Calu3 (cell line): ENCODE data around the gene GJC1. TPM values are rescaled to one million over a fixed set of nuclear protein-coding genes. Genes with fewer than 3 reads are reported as not detected.

ENCODE experiments used
- BruUV-seq: library from RNA; stranded (reverse); fragments of 400-500 nt; replicated peaks from 2 replicates; lab custom pipeline; 2021; lab: Mats Ljungman, UMichigan
- CTCF ChIA-PET: fragments of 300-600 bp; sonication (Branson Sonifier 250); formaldehyde crosslinking; loops from one replicate; lab custom pipeline; 2022; ENCODE audit warnings: antibody characterized with exemption; lab: Charles Lee
- DNase-seq: peaks from one replicate; pipeline ENCODE4 v3.0.0; 2022
- H3K27ac Mint-ChIP-seq: one replicate; pipeline ENCODE4 v1.8.0; 2022; ENCODE audit warnings: mixed read lengths; ENCODE audit not compliant: unreplicated experiment
- H3K27me3 Mint-ChIP-seq: one replicate; pipeline ENCODE4 v1.8.0; 2022; ENCODE audit warnings: mixed read lengths; ENCODE audit not compliant: unreplicated experiment
- H3K36me3 Mint-ChIP-seq: one replicate; pipeline ENCODE4 v1.8.0; 2022; ENCODE audit warnings: mild to moderate bottlenecking, moderate library complexity, mixed read lengths; ENCODE audit not compliant: insufficient read depth, unreplicated experiment
- H3K4me1 Mint-ChIP-seq: one replicate; pipeline ENCODE4 v1.8.0; 2022; ENCODE audit warnings: mild to moderate bottlenecking, low read depth, mixed read lengths; ENCODE audit not compliant: unreplicated experiment
- H3K4me3 Mint-ChIP-seq: one replicate; pipeline ENCODE4 v1.8.0; 2022; ENCODE audit warnings: mild to moderate bottlenecking, low read depth, moderate library complexity, mixed read lengths; ENCODE audit not compliant: unreplicated experiment
- H3K9me3 Mint-ChIP-seq: one replicate; pipeline ENCODE4 v1.8.0; 2022; ENCODE audit warnings: low read depth, mixed read lengths; ENCODE audit not compliant: unreplicated experiment
- CTCF ChIP-seq: fragments of 200-600 bp; IDR thresholded peaks from one replicate; pipeline ENCODE4 v1.8.0; 2022; ENCODE audit warnings: antibody characterized with exemption; ENCODE audit not compliant: unreplicated experiment
- intact Hi-C: fragments of 100-400 bp; cut with micrococcal nuclease; formaldehyde crosslinking; loops from one replicate; pipeline ENCODE4 v1.10.0; 2022; ENCODE audit not compliant: unreplicated experiment
- total RNA-seq: library from RNA; stranded (reverse); gene quantifications from 2 replicates; pipeline ENCODE4 v1.2.3, GENCODE V29; 2022

The GJC1 gene
- total RNA-seq, 1 experiment from 2014 or later = 114 TPM

GRCh38 chr17:44768505-44769142 lies 61.5 kb downstream of the GJC1 start:
- BruUV-seq = no TSS peak
- H3K4me3 Mint-ChIP-seq = no peak overlapping the region
- no peak for DNase-seq
- TF ChIP-seq CTCF = no peak
- peaks cover 66% of the 10 kb centered on the region for H3K27me3 Mint-ChIP-seq
- intact Hi-C loops = no loop called here
- peaks cover under 1% of the 10 kb centered on the region for H3K36me3 Mint-ChIP-seq
- H3K27ac Mint-ChIP-seq = no peak overlapping the region
- CTCF ChIA-PET = no interaction called here
- H3K9me3 Mint-ChIP-seq = no peaks in the 10 kb centered on the region
- H3K4me1 Mint-ChIP-seq = no peaks in the 10 kb centered on the region

GRCh38 chr17:44767493-44767892 lies 62.6 kb downstream of the GJC1 start:
- Mint-ChIP-seq H3K4me1 (no peaks in the 10 kb centered on the region), H3K4me3 (no peak overlapping the region), H3K9me3 (no peaks in the 10 kb centered on the region), H3K36me3 (no peaks in the 10 kb centered on the region), H3K27ac (no peak overlapping the region), H3K27me3 (peaks cover 55% of the 10 kb centered on the region)
- no peak for DNase-seq
- no peak for TF ChIP-seq CTCF
- CTCF ChIA-PET = no interaction called here
- intact Hi-C loops = no loop called here
- no TSS peak for BruUV-seq

- Mint-ChIP-seq H3K4me3 (no peak overlapping the region), H3K27me3 (peaks cover 51% of the 10 kb centered on the region), H3K27ac (no peak overlapping the region), H3K4me1 (no peaks in the 10 kb centered on the region), H3K9me3 (no peaks in the 10 kb centered on the region), H3K36me3 (no peaks in the 10 kb centered on the region)
- no peak for DNase-seq
- CTCF ChIA-PET = no interaction called here
- TF ChIP-seq CTCF = no peak
- intact Hi-C loops = no loop called here
- BruUV-seq = no TSS peak
Measured at GRCh38 chr17:44766409-44767038, 63.6 kb downstream of the GJC1 start.

GRCh38 chr17:44765965-44766364 lies 64.1 kb downstream of the GJC1 start:
- no peak overlapping the region for H3K27ac Mint-ChIP-seq
- H3K36me3 Mint-ChIP-seq = no peaks in the 10 kb centered on the region
- no peak for DNase-seq
- CTCF ChIA-PET = no interaction called here
- H3K27me3 Mint-ChIP-seq = peaks cover 53% of the 10 kb centered on the region
- TF ChIP-seq CTCF = no peak
- intact Hi-C loops = no loop called here
- no TSS peak for BruUV-seq
- H3K4me3 Mint-ChIP-seq = no peak overlapping the region
- H3K9me3 Mint-ChIP-seq = no peaks in the 10 kb centered on the region
- H3K4me1 Mint-ChIP-seq = no peaks in the 10 kb centered on the region
